WTC11 (cell line): Measurements from ENCODE around the gene TBC1D23.

Experiments
- CTCF ChIP-seq: fragments of 200-600 bp; IDR thresholded peaks from 2 replicates; pipeline ENCODE4 v1.8.0; 2022; ENCODE audit warnings: antibody characterized with exemption
- ELF4 ChIP-seq: sonication (generic); formaldehyde crosslinking; IDR thresholded peaks from 2 replicates; pipeline ENCODE4 v1.8.1; 2022; ENCODE audit warnings: low read depth, mild to moderate bottlenecking, moderate library complexity, missing genetic modification reagents
- FOXP1 ChIP-seq: sonication (generic); formaldehyde crosslinking; IDR thresholded peaks from 2 replicates; pipeline ENCODE4 v1.8.0; 2022; ENCODE audit warnings: missing genetic modification reagents, mild to moderate bottlenecking, moderate library complexity, borderline replicate concordance
- HMGXB4 ChIP-seq: sonication (generic); formaldehyde crosslinking; IDR thresholded peaks from 2 replicates; pipeline ENCODE4 v1.8.1; 2023; ENCODE audit warnings: mild to moderate bottlenecking, moderate library complexity, missing genetic modification reagents
- IRF1 ChIP-seq: sonication (generic); formaldehyde crosslinking; IDR thresholded peaks from 2 replicates; pipeline ENCODE4 v1.8.0; 2023; ENCODE audit warnings: missing genetic modification reagents
- NR3C1 ChIP-seq: sonication (generic); formaldehyde crosslinking; conservative IDR thresholded peaks from 2 replicates; pipeline ENCODE4 v1.8.1; 2023; ENCODE audit warnings: low read depth, mild to moderate bottlenecking, missing genetic modification reagents
- PRDM15 ChIP-seq: sonication (generic); formaldehyde crosslinking; IDR thresholded peaks from 2 replicates; pipeline ENCODE4 v1.8.0; 2022; ENCODE audit warnings: missing genetic modification reagents
- PRRX2 ChIP-seq: fragments of 250-450 bp; sonication (Bioruptor Pico); IDR thresholded peaks from 2 replicates; pipeline ENCODE4 v1.8.0; 2021; ENCODE audit warnings: mild to moderate bottlenecking
- SMAD4 ChIP-seq: sonication (generic); formaldehyde crosslinking; IDR thresholded peaks from 2 replicates; pipeline ENCODE4 v1.8.0; 2022; ENCODE audit warnings: mild to moderate bottlenecking, missing genetic modification reagents
- ZBTB43 ChIP-seq: sonication (generic); formaldehyde crosslinking; IDR thresholded peaks from 2 replicates; pipeline ENCODE4 v1.8.1; 2023; ENCODE audit warnings: mild to moderate bottlenecking, missing genetic modification reagents
- ZNF232 ChIP-seq: sonication (generic); formaldehyde crosslinking; IDR thresholded peaks from 2 replicates; pipeline ENCODE4 v1.8.0; 2022; ENCODE audit warnings: mild to moderate bottlenecking, missing genetic modification reagents

GRCh38 chr3:100333970-100334487 is 73.2 kb downstream of the TBC1D23 start:
- TF ChIP-seq SMAD4 (CRISPR knock-in tag): no peak
- no peak for TF ChIP-seq CTCF
- TF ChIP-seq IRF1 (CRISPR knock-in tag): no peak
- no peak for TF ChIP-seq ZNF232
- no peak for TF ChIP-seq PRRX2 (CRISPR knock-in tag)
- TF ChIP-seq NR3C1: no peak
- TF ChIP-seq ELF4 (CRISPR knock-in tag): no peak
- no peak for TF ChIP-seq HMGXB4 (CRISPR knock-in tag)
- no peak for TF ChIP-seq ZBTB43 (CRISPR knock-in tag)
- no peak for TF ChIP-seq FOXP1 (CRISPR knock-in tag)
- TF ChIP-seq PRDM15 (CRISPR knock-in tag): no peak
